ENCODE data around the gene LDB2.
"Not testable (repeated sequence)": the region's sequence is repeated elsewhere in the genome, so short reads cannot be mapped to it uniquely, and the experiment has no call there.

Gene LDB2

DNA sequence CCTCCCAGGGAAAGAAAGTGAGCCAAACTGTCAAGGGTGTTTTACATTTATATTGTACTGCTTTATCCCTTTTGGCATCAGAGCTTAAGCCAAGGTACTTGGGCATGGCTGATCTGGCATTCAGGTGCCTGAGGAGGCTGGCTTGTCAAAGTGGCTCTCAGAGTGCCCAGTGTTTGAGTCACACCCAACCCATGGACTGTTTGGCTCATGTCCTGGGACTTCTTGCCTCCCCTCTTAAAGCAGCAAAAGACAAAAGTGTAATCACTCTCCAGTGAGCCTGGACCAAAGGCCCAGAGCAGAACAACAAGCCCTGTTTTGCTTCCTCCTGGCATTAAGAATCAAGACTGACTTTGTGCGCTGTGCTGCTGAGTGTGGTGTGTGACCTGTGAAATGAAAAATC is 360.5 kb downstream of the LDB2 start:
- no peak for DNase-seq
- Histone ChIP-seq H3K4me3 (ENCODE audit: insufficient read depth, low read depth, low read length, poor library complexity, severe bottlenecking) (no peak overlapping the region), H3K36me3 (ENCODE audit: control insufficient read depth, insufficient read depth, low read length) (no peaks in the 10 kb centered on the region), H3K27ac (ENCODE audit: insufficient read depth, low read length, poor library complexity, severe bottlenecking) (no peak overlapping the region), H3K4me1 (ENCODE audit: control insufficient read depth, insufficient read depth, low read length, poor library complexity, severe bottlenecking) (no peaks in the 10 kb centered on the region), H3K27me3 (replicated peaks; ENCODE audit: control insufficient read depth, insufficient read depth, low read length, poor library complexity, severe bottlenecking) (no peaks in the 10 kb centered on the region), H3K9me3 (ENCODE audit: control insufficient read depth, low read length) (no peaks in the 10 kb centered on the region)

- Histone ChIP-seq H3K9me3 (ENCODE audit: control insufficient read depth, low read length) (no peaks in the 10 kb centered on the region), H3K36me3 (ENCODE audit: control insufficient read depth, insufficient read depth, low read length) (no peaks in the 10 kb centered on the region), H3K27ac (ENCODE audit: insufficient read depth, low read length, poor library complexity, severe bottlenecking) (no peak overlapping the region), H3K4me3 (ENCODE audit: insufficient read depth, low read depth, low read length, poor library complexity, severe bottlenecking) (no peak overlapping the region), H3K27me3 (replicated peaks; ENCODE audit: control insufficient read depth, insufficient read depth, low read length, poor library complexity, severe bottlenecking) (no peaks in the 10 kb centered on the region), H3K4me1 (ENCODE audit: control insufficient read depth, insufficient read depth, low read length, poor library complexity, severe bottlenecking) (no peaks in the 10 kb centered on the region)
- no peak for DNase-seq
Measured at GRCh38 chr4:16532240-16532970, 366.0 kb downstream of the LDB2 start.

GRCh38 chr4:16530688-16531635 is 367.5 kb downstream of the LDB2 start:
- H3K27ac ChIP-seq (ENCODE audit: insufficient read depth, low read length, poor library complexity, severe bottlenecking): no peak overlapping the region
- H3K27me3 ChIP-seq (replicated peaks; ENCODE audit: control insufficient read depth, insufficient read depth, low read length, poor library complexity, severe bottlenecking): no peaks in the 10 kb centered on the region
- H3K36me3 ChIP-seq (ENCODE audit: control insufficient read depth, insufficient read depth, low read length): no peaks in the 10 kb centered on the region
- no peaks in the 10 kb centered on the region for H3K4me1 ChIP-seq (ENCODE audit: control insufficient read depth, insufficient read depth, low read length, poor library complexity, severe bottlenecking)
- DNase-seq: no peak
- no peaks in the 10 kb centered on the region for H3K9me3 ChIP-seq (ENCODE audit: control insufficient read depth, low read length)
- no peak overlapping the region for H3K4me3 ChIP-seq (ENCODE audit: insufficient read depth, low read depth, low read length, poor library complexity, severe bottlenecking)

- H3K4me3 ChIP-seq (ENCODE audit: insufficient read depth, low read depth, low read length, poor library complexity, severe bottlenecking): no peak overlapping the region
- H3K36me3 ChIP-seq (ENCODE audit: control insufficient read depth, insufficient read depth, low read length): no peaks in the 10 kb centered on the region
- H3K27me3 ChIP-seq (replicated peaks; ENCODE audit: control insufficient read depth, insufficient read depth, low read length, poor library complexity, severe bottlenecking): no peaks in the 10 kb centered on the region
- no peaks in the 10 kb centered on the region for H3K9me3 ChIP-seq (ENCODE audit: control insufficient read depth, low read length)
- no peak for DNase-seq
- no peak overlapping the region for H3K27ac ChIP-seq (ENCODE audit: insufficient read depth, low read length, poor library complexity, severe bottlenecking)
- H3K4me1 ChIP-seq (ENCODE audit: control insufficient read depth, insufficient read depth, low read length, poor library complexity, severe bottlenecking): no peaks in the 10 kb centered on the region
Measured at GRCh38 chr4:16524911-16525554, 373.4 kb downstream of the LDB2 start.

GRCh38 chr4:16524406-16524805 is 374.0 kb downstream of the LDB2 start:
- no peaks in the 10 kb centered on the region for H3K27me3 ChIP-seq (replicated peaks; ENCODE audit: control insufficient read depth, insufficient read depth, low read length, poor library complexity, severe bottlenecking)
- no peak overlapping the region for H3K4me3 ChIP-seq (ENCODE audit: insufficient read depth, low read depth, low read length, poor library complexity, severe bottlenecking)
- no peak overlapping the region for H3K27ac ChIP-seq (ENCODE audit: insufficient read depth, low read length, poor library complexity, severe bottlenecking)
- H3K9me3 ChIP-seq (ENCODE audit: control insufficient read depth, low read length): no peaks in the 10 kb centered on the region
- no peaks in the 10 kb centered on the region for H3K4me1 ChIP-seq (ENCODE audit: control insufficient read depth, insufficient read depth, low read length, poor library complexity, severe bottlenecking)
- H3K36me3 ChIP-seq (ENCODE audit: control insufficient read depth, insufficient read depth, low read length): no peaks in the 10 kb centered on the region
- no peak for DNase-seq

DNA sequence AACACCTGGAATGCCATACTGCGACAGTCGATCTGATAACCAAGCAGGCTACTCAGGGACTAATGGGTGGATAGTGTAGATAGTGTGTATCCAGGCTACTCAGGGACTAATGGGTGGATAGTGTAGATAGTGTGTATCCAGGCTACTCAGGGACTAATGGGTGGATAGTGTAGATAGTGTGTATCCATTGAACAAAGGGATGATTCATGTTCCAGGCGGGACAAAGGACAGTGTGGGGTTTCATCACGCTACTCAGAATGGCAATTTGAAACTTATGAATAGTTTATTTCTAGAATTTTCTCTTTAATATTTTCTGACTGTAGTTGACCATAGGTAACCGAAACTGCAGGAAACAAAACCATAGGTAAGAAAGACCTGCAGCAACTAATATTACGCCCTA is 374.9 kb downstream of the LDB2 start:
- not testable (repeated sequence) for H3K27ac ChIP-seq (ENCODE audit: insufficient read depth, low read length, poor library complexity, severe bottlenecking); H3K36me3 ChIP-seq (ENCODE audit: control insufficient read depth, insufficient read depth, low read length); H3K9me3 ChIP-seq (ENCODE audit: control insufficient read depth, low read length); H3K4me3 ChIP-seq (ENCODE audit: insufficient read depth, low read depth, low read length, poor library complexity, severe bottlenecking); H3K4me1 ChIP-seq (ENCODE audit: control insufficient read depth, insufficient read depth, low read length, poor library complexity, severe bottlenecking); H3K27me3 ChIP-seq (replicated peaks; ENCODE audit: control insufficient read depth, insufficient read depth, low read length, poor library complexity, severe bottlenecking); DNase-seq

DNA sequence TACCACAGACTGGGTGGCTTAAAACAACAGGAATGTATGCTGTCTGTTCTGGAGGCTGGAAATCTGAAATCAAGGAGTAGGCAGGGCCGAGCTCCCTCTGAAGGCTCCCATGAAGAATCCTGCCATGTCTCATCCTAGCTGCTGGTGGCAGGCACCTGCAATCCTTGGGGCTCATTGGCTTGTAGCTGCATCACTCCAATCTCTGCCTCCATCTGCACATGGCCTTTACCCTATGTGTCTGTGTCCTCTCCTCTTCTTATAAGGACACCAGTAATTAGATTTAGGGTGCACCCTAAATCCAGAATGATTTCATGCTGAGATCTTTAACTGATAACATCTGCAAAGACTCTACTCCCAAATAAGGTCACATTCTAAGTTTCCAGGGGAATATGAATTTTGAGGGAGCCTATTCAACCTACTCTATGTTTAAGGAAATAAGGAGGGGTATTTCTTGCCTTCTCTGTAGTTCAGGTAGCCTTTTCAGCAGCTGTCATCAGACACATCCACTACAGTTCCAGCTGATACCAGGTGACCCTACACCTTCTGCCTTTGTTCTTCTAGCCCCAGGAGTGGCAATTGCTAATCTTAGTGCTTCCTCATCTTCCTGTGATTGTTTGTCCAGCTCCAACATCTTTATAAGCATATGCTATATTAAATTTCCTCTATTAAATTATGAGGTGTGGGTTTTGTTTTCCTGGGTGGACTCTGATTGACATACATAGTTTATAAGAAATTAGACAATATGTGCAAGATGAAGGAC is 377.1 kb downstream of the LDB2 start:
- no peak overlapping the region for H3K27ac ChIP-seq (ENCODE audit: insufficient read depth, low read length, poor library complexity, severe bottlenecking)
- no peak for DNase-seq
- no peaks in the 10 kb centered on the region for H3K9me3 ChIP-seq (ENCODE audit: control insufficient read depth, low read length)
- no peaks in the 10 kb centered on the region for H3K36me3 ChIP-seq (ENCODE audit: control insufficient read depth, insufficient read depth, low read length)
- H3K4me1 ChIP-seq (ENCODE audit: control insufficient read depth, insufficient read depth, low read length, poor library complexity, severe bottlenecking): no peaks in the 10 kb centered on the region
- no peaks in the 10 kb centered on the region for H3K27me3 ChIP-seq (replicated peaks; ENCODE audit: control insufficient read depth, insufficient read depth, low read length, poor library complexity, severe bottlenecking)
- H3K4me3 ChIP-seq (ENCODE audit: insufficient read depth, low read depth, low read length, poor library complexity, severe bottlenecking): no peak overlapping the region

DNA sequence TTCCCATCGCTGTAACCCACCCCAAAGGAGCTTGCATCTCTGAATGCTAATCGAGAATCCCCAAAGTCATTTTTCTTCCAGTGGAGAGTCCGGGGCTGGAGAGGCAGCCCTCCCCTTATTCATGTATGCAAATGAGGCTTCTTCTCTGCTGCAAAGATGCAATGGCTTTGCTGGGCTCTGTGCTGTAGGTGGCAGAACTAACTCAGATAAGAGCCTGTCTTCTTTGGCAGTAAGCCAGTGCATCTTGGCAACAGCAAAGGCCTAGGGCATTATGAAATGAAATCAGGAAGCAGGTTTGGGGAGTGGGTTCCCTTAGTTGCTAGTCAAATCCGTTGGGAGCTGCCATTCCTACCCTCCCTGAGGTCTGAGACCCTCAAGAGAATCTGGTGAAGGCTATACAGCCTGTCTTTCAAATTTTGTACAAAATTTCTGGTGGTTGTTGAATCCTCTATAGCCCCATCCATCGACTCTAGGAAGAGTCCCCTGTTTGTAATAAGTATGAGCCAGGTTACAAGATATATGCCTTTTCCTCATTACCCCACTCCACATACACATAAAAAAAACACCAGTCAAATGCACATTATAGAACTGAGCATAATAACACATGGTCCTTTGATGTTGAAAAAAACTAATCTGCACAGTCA is 381.5 kb downstream of the LDB2 start:
- no peak for DNase-seq
- H3K36me3 ChIP-seq (ENCODE audit: control insufficient read depth, insufficient read depth, low read length): no peaks in the 10 kb centered on the region
- H3K4me1 ChIP-seq (ENCODE audit: control insufficient read depth, insufficient read depth, low read length, poor library complexity, severe bottlenecking): no peaks in the 10 kb centered on the region
- H3K27ac ChIP-seq (ENCODE audit: insufficient read depth, low read length, poor library complexity, severe bottlenecking): no peak overlapping the region
- H3K9me3 ChIP-seq (ENCODE audit: control insufficient read depth, low read length): no peaks in the 10 kb centered on the region
- H3K27me3 ChIP-seq (replicated peaks; ENCODE audit: control insufficient read depth, insufficient read depth, low read length, poor library complexity, severe bottlenecking): no peaks in the 10 kb centered on the region
- no peak overlapping the region for H3K4me3 ChIP-seq (ENCODE audit: insufficient read depth, low read depth, low read length, poor library complexity, severe bottlenecking)

DNA sequence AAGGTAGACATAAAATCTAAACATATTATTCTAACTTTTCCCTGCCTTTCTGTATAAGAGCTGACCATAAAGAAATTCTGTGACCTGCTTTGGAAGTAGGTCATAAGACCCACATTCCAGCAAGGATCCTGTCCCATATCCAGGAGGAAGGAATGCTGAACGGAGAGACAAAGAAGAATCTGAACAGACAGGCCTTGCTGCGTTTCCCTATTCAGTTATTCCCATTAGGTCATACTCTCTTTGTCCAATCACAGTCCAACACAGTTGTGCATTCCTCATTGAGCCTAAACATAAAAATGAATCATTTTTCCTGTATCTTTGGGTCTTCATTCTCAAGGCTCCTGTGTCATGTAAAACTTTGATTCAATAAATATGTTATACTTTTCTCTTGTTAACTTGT is 384.6 kb downstream of the LDB2 start:
- no peak for DNase-seq
- H3K9me3 ChIP-seq (ENCODE audit: control insufficient read depth, low read length): no peaks in the 10 kb centered on the region
- no peak overlapping the region for H3K27ac ChIP-seq (ENCODE audit: insufficient read depth, low read length, poor library complexity, severe bottlenecking)
- H3K4me1 ChIP-seq (ENCODE audit: control insufficient read depth, insufficient read depth, low read length, poor library complexity, severe bottlenecking): no peaks in the 10 kb centered on the region
- H3K36me3 ChIP-seq (ENCODE audit: control insufficient read depth, insufficient read depth, low read length): no peaks in the 10 kb centered on the region
- H3K27me3 ChIP-seq (replicated peaks; ENCODE audit: control insufficient read depth, insufficient read depth, low read length, poor library complexity, severe bottlenecking): no peaks in the 10 kb centered on the region
- H3K4me3 ChIP-seq (ENCODE audit: insufficient read depth, low read depth, low read length, poor library complexity, severe bottlenecking): no peak overlapping the region
